Measurements from ENCODE around the gene TANC1. TPM values are rescaled to one million over a fixed set of nuclear protein-coding genes. Genes with fewer than 3 reads are reported as not detected.
A peak's percentile ranks its signal among the peaks of the same experiment; 100 is the strongest.

TANC1 gene
- total and polyA plus RNA-seq, 2 donors (not counting 3 experiments of a cell fraction or from before 2014, with no cell fraction given), result 58.9 to 99.4 TPM

GRCh38 chr2:159134979-159135378 lies 166.5 kb downstream of the TANC1 start:
- H3K79me2 ChIP-seq (ENCODE audit: control insufficient read depth, insufficient read depth, low read length), result peaks cover 37% of the 10 kb centered on the region
- TF ChIP-seq MAX (IDR thresholded peaks at IDR 0.05; ENCODE audit: insufficient read depth, insufficient read length) (no peak), JUN (IDR thresholded peaks at IDR 0.05; ENCODE audit: borderline replicate concordance, insufficient read depth, insufficient read length, low read depth) (no peak), POLR2AphosphoS5 (IDR thresholded peaks at IDR 0.05; ENCODE audit: insufficient read depth, low read depth, low read length) (no peak), CTCF (IDR thresholded peaks at IDR 0.05; ENCODE audit: extremely low read depth in 1 of 2, insufficient read depth in 1 of 2, low read depth in 1 of 2, low read length in 2 of 2) (no peak), EZH2 (IDR thresholded peaks at IDR 0.05; ENCODE audit: borderline replicate concordance, low read depth, low read length, severe bottlenecking) (no peak), FOS (IDR thresholded peaks at IDR 0.05; ENCODE audit: borderline replicate concordance, insufficient read depth, low read length) (no peak), GATA2 (IDR thresholded peaks at IDR 0.05; ENCODE audit: insufficient read depth, insufficient read length, low read depth, low read length) (no peak), MYC (IDR thresholded peaks at IDR 0.05; ENCODE audit: low read depth, low read length) (no peak), POLR2A (IDR thresholded peaks at IDR 0.05; ENCODE audit: low read depth, low read length) (no peak)

More at GRCh38 chr2:159134979-159135378, 166.5 kb downstream of the TANC1 start:
- H2AFZ ChIP-seq (ENCODE audit: low read depth, low read length), result no peak overlapping the region
- peak overlapping the region; percentile 98 for H3K27ac ChIP-seq (ENCODE audit: insufficient read depth, low read depth, low read length)
- H3K4me2 ChIP-seq (ENCODE audit: insufficient read depth, low read length), result peak overlapping the region; percentile 49
- intact Hi-C loops (cut with micrococcal nuclease) (loop anchor here (1.0 to 5.0 kb wide), 2 partner anchors 15 to 577 kb away; partner anchors contain the start of gene MARCHF7), dilution Hi-C loops (cut with MboI; ENCODE audit: extremely low pct_ligation_motif_present, low sequenced_read_pairs) (no loop called here)
- BruUV-seq (replicated peaks), result no TSS peak
- DNase-seq (ENCODE audit: low read depth, low spot score) (no peak), FAIRE-seq (no peak)
- no peak overlapping the region for H3K4me3 ChIP-seq (replicated peaks in 1 of 3; ENCODE audit: insufficient read depth in 1 of 3, low read depth in 1 of 3, low read length in 3 of 3)
- ChIA-PET POLR2A (interaction anchor here (0.8 to 1.2 kb wide), 2 partner anchors 10 to 12 kb away, joined by 3 to 4 read pairs; no protein-coding TSS in a partner anchor), CTCF (interaction anchor here (1.5 to 7.2 kb wide), 4 partner anchors 10 to 34 kb away, joined by 4 to 65 read pairs (median 7); no protein-coding TSS in a partner anchor)
- H3K9me1 ChIP-seq (replicated peaks; ENCODE audit: control insufficient read depth, extremely low read depth, insufficient read depth, low read length), result no peaks in the 10 kb centered on the region
- H3K9ac ChIP-seq (replicated peaks; ENCODE audit: extremely low read depth, insufficient read depth, low read length), result peak overlapping the region; percentile 97
- H3K27me3 ChIP-seq (ENCODE audit: control insufficient read depth in 2 of 2, insufficient read depth in 2 of 2, low read length in 2 of 2), result no peaks in the 10 kb centered on the region
- H3K36me3 ChIP-seq (ENCODE audit: control insufficient read depth in 2 of 2, extremely low read depth in 1 of 2, insufficient read depth in 2 of 2, low read length in 2 of 2), result no peaks in the 10 kb centered on the region
- no peaks in the 10 kb centered on the region for H4K20me1 ChIP-seq (replicated peaks; ENCODE audit: control insufficient read depth, extremely low read depth, insufficient read depth, low read length)
- no peaks in the 10 kb centered on the region for H3K9me3 ChIP-seq (replicated peaks; ENCODE audit: control insufficient read depth, insufficient read depth, low read length)
- peaks cover 90% of the 10 kb centered on the region for H3K4me1 ChIP-seq (ENCODE audit: control insufficient read depth, extremely low read depth, insufficient read depth, low read length)
